H1 (cell line): Measurements from ENCODE around the gene ELFN1. TPM values are rescaled to one million over a fixed set of nuclear protein-coding genes. Genes with fewer than 3 reads are reported as not detected.
A peak's percentile ranks its signal among the peaks of the same experiment; 100 is the strongest.

Experiments
- CTCF ChIA-PET: fragments of 300-600 bp; sonication (Branson Sonifier 250); formaldehyde crosslinking; loops from one replicate; lab custom pipeline; 2021; ENCODE audit not compliant: partially characterized antibody; lab: Charles Lee
- POLR2A ChIA-PET: fragments of 300-600 bp; sonication (Branson Sonifier 250); formaldehyde crosslinking; loops from one replicate; lab custom pipeline; 2021; ENCODE audit warnings: inconsistent platforms; ENCODE audit not compliant: partially characterized antibody; lab: Charles Lee
- DNase-seq, 2 experiments: peaks; one replicate each; pipeline versions ENCODE4 v3.0.0 to v3.0.0-alpha.2; 2010 to 2022; ENCODE audit warnings: low spot score in 2 of 2, low read depth in 1 of 2, mixed read lengths in 1 of 2
- FAIRE-seq: peaks from 2 replicates; lab custom pipeline; 2011; peaks lifted over from hg19 to GRCh38; lab: Jason Lieb, UNC
- H2AFZ ChIP-seq: 2 replicates; pipeline ENCODE4 v1.8.1; 2012; ENCODE audit warnings: low read length, inconsistent platforms
- H2AK5ac ChIP-seq: 2 replicates; pipeline ENCODE4 v1.6.1; 2013; ENCODE audit warnings: low read depth, low read length
- H2BK120ac ChIP-seq: replicated peaks from 2 replicates; pipeline ENCODE3; 2013; ENCODE audit warnings: low read depth, low read length, inconsistent platforms
- H2BK12ac ChIP-seq: 2 replicates; pipeline ENCODE4 v1.6.1; 2013; ENCODE audit warnings: low read depth, low read length
- H2BK15ac ChIP-seq: 2 replicates; pipeline ENCODE4 v1.6.1; 2013; ENCODE audit warnings: low read length
- H2BK20ac ChIP-seq: 2 replicates; pipeline ENCODE4 v1.6.1; 2013; ENCODE audit warnings: low read length
- H2BK5ac ChIP-seq: 2 replicates; pipeline ENCODE4 v1.6.1; 2013; ENCODE audit warnings: low read depth, low read length
- H3K14ac ChIP-seq: 2 replicates; pipeline ENCODE4 v1.6.1; 2013; ENCODE audit warnings: inconsistent platforms; ENCODE audit not compliant: insufficient read length
- H3K18ac ChIP-seq: 2 replicates; pipeline ENCODE4 v1.6.1; 2013; ENCODE audit warnings: low read length; ENCODE audit errors: extremely low read depth
- H3K23ac ChIP-seq: 2 replicates; pipeline ENCODE4 v1.6.1; 2013; ENCODE audit warnings: inconsistent platforms; ENCODE audit not compliant: insufficient read length
- H3K23me2 ChIP-seq: 2 replicates; pipeline ENCODE4 v1.6.1; 2013; ENCODE audit warnings: low read depth, low read length
- H3K27ac ChIP-seq: 2 replicates; pipeline ENCODE4 v1.6.1; 2011; ENCODE audit warnings: low read depth, low read length, inconsistent platforms
- H3K27me3 ChIP-seq, 4 experiments: replicated peaks in 1 of 4; 1 replicate in 1 of 4; 2 replicates in 3 of 4; pipeline versions ENCODE4 v1.6.1 to v1.8.1; 2011 to 2013; ENCODE audit warnings: low read length in 3 of 4, mild to moderate bottlenecking in 3 of 4, inconsistent platforms in 2 of 4, mixed read lengths in 2 of 4, moderate library complexity in 1 of 4; ENCODE audit not compliant: control insufficient read depth in 3 of 4, insufficient read depth in 3 of 4; ENCODE audit errors: extremely low read depth in 1 of 4
- H3K36me3 ChIP-seq, 4 experiments: 2 replicates each; pipeline versions ENCODE4 v1.6.1 to v1.8.1; 2011 to 2013; ENCODE audit warnings: mild to moderate bottlenecking in 4 of 4, low read length in 3 of 4, moderate library complexity in 2 of 4, control low read depth in 1 of 4, inconsistent platforms in 1 of 4; ENCODE audit not compliant: insufficient read depth in 4 of 4, control insufficient read depth in 2 of 4
- H3K4ac ChIP-seq: replicated peaks from 2 replicates; pipeline ENCODE3; 2013; ENCODE audit warnings: low read length, low read depth, mixed read lengths, inconsistent platforms; ENCODE audit not compliant: insufficient read length
- H3K4me1 ChIP-seq, 4 experiments: replicated peaks in 1 of 4; 1 replicate in 1 of 4; 2 replicates in 3 of 4; pipeline versions ENCODE4 v1.6.1 to v1.8.1; 2011 to 2013; ENCODE audit warnings: low read length in 3 of 4, inconsistent platforms in 2 of 4, mixed read lengths in 1 of 4; ENCODE audit not compliant: insufficient read depth in 4 of 4, control insufficient read depth in 3 of 4
- H3K4me2 ChIP-seq, 2 experiments: 2 replicates each; pipeline versions ENCODE4 v1.6.1 to v1.8.1; 2011 to 2013; ENCODE audit warnings: low read depth in 2 of 2, low read length in 2 of 2, control low read depth in 1 of 2, inconsistent platforms in 1 of 2, mild to moderate bottlenecking in 1 of 2; ENCODE audit not compliant: insufficient read depth in 1 of 2
- H3K4me3 ChIP-seq, 4 experiments: fragments of 200-600, 300-600 bp in 1 of 4; sonication (generic), shearing (Covaris generic), sonication (Bioruptor Twin) in 1 of 4; 2 replicates each; pipeline versions ENCODE4 v1.5.1 to v1.8.1; 2011 to 2016; ENCODE audit warnings: low read length in 4 of 4, low read depth in 3 of 4, control low read depth in 2 of 4, inconsistent platforms in 2 of 4, mild to moderate bottlenecking in 2 of 4, mixed read lengths in 1 of 4, moderate library complexity in 1 of 4; ENCODE audit not compliant: insufficient read depth in 2 of 4; ENCODE audit errors: extremely low read depth in 1 of 4
- H3K56ac ChIP-seq: replicated peaks from 2 replicates; pipeline ENCODE3; 2013; ENCODE audit warnings: low read depth, mild to moderate bottlenecking, mixed read lengths, low read length, inconsistent platforms; ENCODE audit not compliant: insufficient read length
- H3K79me1 ChIP-seq: 2 replicates; pipeline ENCODE4 v1.6.1; 2013; ENCODE audit warnings: low read depth, low read length, control low read depth
- H3K79me2 ChIP-seq, 2 experiments: 2 replicates each; pipeline versions ENCODE4 v1.6.1 to v1.8.1; 2012 to 2013; ENCODE audit warnings: low read length in 2 of 2, mild to moderate bottlenecking in 2 of 2, inconsistent platforms in 1 of 2; ENCODE audit not compliant: insufficient read depth in 2 of 2, control insufficient read depth in 1 of 2
- H3K9ac ChIP-seq, 4 experiments: replicated peaks in 1 of 4; 1 replicate in 1 of 4; 2 replicates in 3 of 4; pipeline versions ENCODE4 v1.6.1 to v1.8.1; 2011 to 2013; ENCODE audit warnings: low read depth in 3 of 4, low read length in 3 of 4, control low read depth in 2 of 4, mild to moderate bottlenecking in 2 of 4, moderate library complexity in 2 of 4, inconsistent platforms in 1 of 4; ENCODE audit errors: extremely low read depth in 1 of 4
- H3K9me3 ChIP-seq, 2 experiments: 2 replicates each; pipeline versions ENCODE4 v1.6.1 to v1.8.1; 2012 to 2013; ENCODE audit warnings: mild to moderate bottlenecking in 2 of 2, moderate library complexity in 2 of 2, control low read depth in 1 of 2, inconsistent platforms in 1 of 2, low read depth in 1 of 2, low read length in 1 of 2, mixed read lengths in 1 of 2; ENCODE audit not compliant: insufficient read depth in 2 of 2
- H4K20me1 ChIP-seq, 2 experiments: replicated peaks in 1 of 2; 2 replicates each; pipeline versions ENCODE3 to v1.8.1; 2011 to 2013; ENCODE audit warnings: inconsistent platforms in 2 of 2, low read length in 2 of 2, mild to moderate bottlenecking in 1 of 2; ENCODE audit not compliant: insufficient read depth in 2 of 2, control insufficient read depth in 1 of 2
- H4K5ac ChIP-seq: 2 replicates; pipeline ENCODE4 v1.6.1; 2013; ENCODE audit warnings: low read length, low read depth, mixed read lengths, inconsistent platforms; ENCODE audit not compliant: insufficient read length
- H4K8ac ChIP-seq: 2 replicates; pipeline ENCODE4 v1.8.0; 2013; ENCODE audit warnings: mild to moderate bottlenecking, moderate library complexity, low read length, inconsistent platforms; ENCODE audit not compliant: insufficient read depth; ENCODE audit errors: extremely low read depth
- H4K91ac ChIP-seq: replicated peaks from 2 replicates; pipeline ENCODE3; 2013; ENCODE audit warnings: low read length, mixed read lengths, inconsistent platforms; ENCODE audit not compliant: insufficient read length
- CBX5 ChIP-seq: fragments of 300-800, 300-1000 bp; sonication (generic); IDR thresholded peaks from 2 replicates; pipeline ENCODE4 v1.7.1; 2016; ENCODE audit warnings: antibody characterized with exemption, low read length, low read depth
- CHD2 ChIP-seq: IDR thresholded peaks from 2 replicates; pipeline ENCODE4 v1.6.1; 2012; ENCODE audit warnings: low read length, improper control_type of control experiment
- CREB1 ChIP-seq: IDR thresholded peaks from 2 replicates; pipeline ENCODE4 v1.6.1; 2012; ENCODE audit warnings: inconsistent platforms
- EGR1 ChIP-seq: IDR thresholded peaks from 2 replicates; pipeline ENCODE4 v1.6.1; 2011; ENCODE audit warnings: low read depth, low read length, borderline replicate concordance
- GABPA ChIP-seq: IDR thresholded peaks from 2 replicates; pipeline ENCODE4 v1.6.1; 2011; ENCODE audit warnings: mild to moderate bottlenecking, low read length, moderate library complexity, borderline replicate concordance; ENCODE audit not compliant: insufficient read depth
- JUN ChIP-seq: IDR thresholded peaks from 2 replicates; pipeline ENCODE4 v1.6.1; 2011; ENCODE audit warnings: low read depth, mild to moderate bottlenecking, improper control_type of control experiment, low read length
- KDM4A ChIP-seq: IDR thresholded peaks from one replicate; pipeline ENCODE4 v1.7.1; 2012; ENCODE audit warnings: low read depth, mild to moderate bottlenecking, moderate library complexity, low read length, inconsistent platforms; ENCODE audit not compliant: severe bottlenecking
- MAX ChIP-seq: IDR thresholded peaks from 2 replicates; pipeline ENCODE4 v1.6.1; 2012; ENCODE audit warnings: inconsistent platforms
- RNF2 ChIP-seq: fragments of 200-900, 300-1000 bp; sonication (generic); IDR thresholded peaks from 2 replicates; pipeline ENCODE4 v1.7.1; 2016; ENCODE audit warnings: borderline replicate concordance, low read depth, mild to moderate bottlenecking, antibody characterized with exemption, low read length; ENCODE audit not compliant: poor library complexity, severe bottlenecking; ENCODE audit errors: missing control alignments
- SIRT6 ChIP-seq: IDR thresholded peaks from one replicate; pipeline ENCODE4 v1.7.1; 2012; ENCODE audit warnings: low read length, inconsistent platforms
- SIX5 ChIP-seq: IDR thresholded peaks from 2 replicates; pipeline ENCODE4 v1.6.1; 2011; ENCODE audit warnings: mild to moderate bottlenecking, low read depth, low read length
- TAF1 ChIP-seq: IDR thresholded peaks from 2 replicates; pipeline ENCODE4 v1.6.1; 2011; ENCODE audit warnings: mild to moderate bottlenecking, low read depth, low read length
- TAF7 ChIP-seq: optimal IDR thresholded peaks from 2 replicates; pipeline ENCODE3; 2011; ENCODE audit warnings: low read depth, mild to moderate bottlenecking, inconsistent platforms, low read length, moderate library complexity, borderline replicate concordance
- WGBS, 2 experiments: shearing (Covaris generic) in 1 of 2; methylation state at CpG; one replicate each; pipeline versions ENCODE4 v1.1.6 to v1.1.7; 2013 to 2015; ENCODE audit warnings: low lambda C conversion rate in 2 of 2, mixed read lengths in 2 of 2, inconsistent platforms in 1 of 2, low coverage in 1 of 2, missing lambda C conversion rate in 1 of 2; ENCODE audit not compliant: insufficient replicate concordance in 2 of 2, insufficient coverage in 1 of 2, insufficient read length in 1 of 2; ENCODE audit errors: extremely low coverage in 1 of 2, missing lambda C conversion rate in 1 of 2; 5-methylcytosine and 5-hydroxymethylcytosine counted together
- polyA plus RNA-seq, 7 experiments: library from polyadenylated mRNA; depleted of rRNA in 3 of 7; stranded (reverse) in 5 of 7; unstranded in 2 of 7; fragments of >200 nt in 5 of 7; fragments of 200-250 nt in 2 of 7; gene quantifications; 1 replicate in 5 of 7; 2 replicates in 1 of 7; 4 replicates in 1 of 7; pipeline versions ENCODE4 v1.2.1 to v1.2.3, GENCODE V29; 2011 to 2013; ENCODE audit warnings: missing spikeins in 2 of 7, mixed read lengths in 2 of 7
- total RNA-seq: library from RNA; stranded (reverse); fragmentation: NEBNext Ultra II Directional; extraction: Animal tissue kit (Norgen Biotek cat#: 25700); gene quantifications from 2 replicates; pipeline ENCODE4 v1.2.1, GENCODE V29; 2021

ELFN1 gene
- total and polyA plus RNA-seq, 2 of the 8 experiments (the other 6 are each of a cell fraction or from before 2014, with no cell fraction given) = 2.0 to 4.5 TPM

DNA sequence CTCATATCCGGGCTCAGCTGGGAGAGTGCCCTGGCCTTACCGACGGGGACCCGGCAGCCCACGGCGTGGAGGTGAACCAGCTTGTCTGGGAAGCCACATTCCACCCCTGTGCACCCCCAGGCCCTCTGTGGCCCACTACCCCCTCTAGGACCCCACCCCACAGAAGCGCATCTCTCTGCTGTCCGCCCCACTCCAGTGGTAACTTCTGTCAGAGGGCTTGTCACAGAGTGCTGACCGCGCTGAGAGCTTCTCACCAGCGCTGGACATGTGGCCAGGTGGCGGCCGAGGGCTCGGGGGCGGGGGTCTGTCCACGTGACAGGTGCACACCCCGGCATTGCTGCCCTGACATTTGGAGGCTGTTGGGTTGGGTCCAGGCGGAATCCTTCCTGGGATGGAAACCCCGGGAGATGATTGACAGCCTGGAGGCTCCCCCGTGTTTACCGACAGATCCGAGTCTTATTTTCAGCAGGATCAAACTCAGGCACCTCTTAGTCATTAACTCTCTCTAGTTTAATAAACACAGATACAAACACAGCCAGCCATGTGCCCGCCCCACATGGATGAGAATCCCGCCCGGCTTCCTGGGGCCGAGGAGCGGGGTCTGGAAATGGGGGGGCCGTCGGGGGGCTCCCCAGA, 5.1 kb downstream of the ELFN1 start:
- Histone ChIP-seq H2BK20ac (no peak overlapping the region), H3K79me2 (no peaks in the 10 kb centered on the region)
- TF ChIP-seq RNF2 (no peak), SIRT6 (no peak), MAX (no peak), CREB1 (no peak), CBX5 (no peak), EGR1 (no peak), TAF7 (no peak), JUN (no peak), KDM4A (no peak), CHD2 (no peak), GABPA (no peak), TAF1 (no peak), SIX5 (no peak)

More for the DNA sequence above, 5.1 kb downstream of the ELFN1 start:
- H3K79me1 ChIP-seq = peaks cover 4% of the 10 kb centered on the region; the same call in 1 of the 2 replicates
- H3K14ac ChIP-seq = no peak overlapping the region
- no peak overlapping the region for H3K4me3 ChIP-seq
- no peaks in the 10 kb centered on the region; a peak in 1 of 8 replicates for H3K36me3 ChIP-seq
- DNase-seq = peak in 1 of 2 experiments; percentile 43
- H4K5ac ChIP-seq = no peak overlapping the region
- no peak overlapping the region for H3K4me2 ChIP-seq
- H2BK15ac ChIP-seq = no peak overlapping the region
- no peak overlapping the region for H4K8ac ChIP-seq
- no peak overlapping the region for H4K91ac ChIP-seq
- no peak overlapping the region for H2AFZ ChIP-seq
- peaks cover 6% of the 10 kb centered on the region; the same call in 1 of the 2 replicates for H3K23me2 ChIP-seq
- ChIA-PET POLR2A (interaction anchor here (4.5 kb wide), 1 partner anchor 19 kb away, joined by 9 read pairs; no protein-coding TSS in a partner anchor), CTCF (interaction anchor here (0.6 to 1.9 kb wide), 6 partner anchors 12 to 93 kb away, joined by 3 to 4 read pairs (median 3); no protein-coding TSS in a partner anchor)
- no peak overlapping the region for H2BK5ac ChIP-seq
- H3K9me3 ChIP-seq = no peaks in the 10 kb centered on the region
- no peak overlapping the region for H3K27ac ChIP-seq
- H3K23ac ChIP-seq = no peak overlapping the region
- H2BK12ac ChIP-seq = no peak overlapping the region
- no peak for FAIRE-seq
- no peak overlapping the region for H2AK5ac ChIP-seq
- no peak overlapping the region for H3K18ac ChIP-seq
- H3K27me3 ChIP-seq = peaks cover 8 to 24% (median 20%) of the 10 kb centered on the region in 4 experiments
- 79% methylated on average over 21 of the region's 29 CpGs; no CpG with 5 or more reads in 1 of the 2 experiments for WGBS, 2 experiments
- no peak overlapping the region for H3K4ac ChIP-seq
- H2BK120ac ChIP-seq = no peak overlapping the region
- peaks cover 0 to 7% (median 2%) of the 10 kb centered on the region in 4 experiments; a peak in 5 of 7 replicates for H3K4me1 ChIP-seq
- no peak overlapping the region for H3K9ac ChIP-seq
- no peak overlapping the region for H3K56ac ChIP-seq
- peaks cover 0 to 16% of the 10 kb centered on the region in 2 experiments for H4K20me1 ChIP-seq
